Neuronal stem cell (in vitro differentiated cells): ENCODE results near the gene BACE2.

Experiments
- DNase-seq: peaks from one replicate; pipeline ENCODE4 v3.0.0-alpha.2; 2013; ENCODE audit warnings: low spot score
- H2AFZ ChIP-seq: one replicate; pipeline ENCODE4 v1.6.1; 2013; ENCODE audit warnings: mild to moderate bottlenecking, low read length, inconsistent platforms
- H2AK5ac ChIP-seq: 2 replicates; pipeline ENCODE4 v1.6.1; 2013; ENCODE audit warnings: low read depth, mild to moderate bottlenecking, inconsistent platforms, low read length, moderate library complexity, mixed read lengths
- H2BK120ac ChIP-seq: 2 replicates; pipeline ENCODE4 v1.6.1; 2013; ENCODE audit warnings: low read depth, mild to moderate bottlenecking, inconsistent platforms, low read length, moderate library complexity, mixed read lengths
- H2BK12ac ChIP-seq: one replicate; pipeline ENCODE4 v1.6.1; 2013; ENCODE audit warnings: low read length, inconsistent platforms
- H2BK15ac ChIP-seq: 2 replicates; pipeline ENCODE4 v1.6.1; 2013; ENCODE audit warnings: mild to moderate bottlenecking, low read length, inconsistent platforms, mixed read lengths
- H2BK5ac ChIP-seq: one replicate; pipeline ENCODE4 v1.6.1; 2013; ENCODE audit warnings: inconsistent platforms, mild to moderate bottlenecking, low read length, moderate library complexity
- H3K14ac ChIP-seq: one replicate; pipeline ENCODE4 v1.6.1; 2013; ENCODE audit warnings: low read length, inconsistent platforms
- H3K18ac ChIP-seq: 2 replicates; pipeline ENCODE4 v1.6.1; 2013; ENCODE audit warnings: low read length, inconsistent platforms
- H3K23ac ChIP-seq: 2 replicates; pipeline ENCODE4 v1.6.1; 2013; ENCODE audit warnings: low read depth, mild to moderate bottlenecking, mixed read lengths, low read length, inconsistent platforms; ENCODE audit not compliant: poor library complexity
- H3K27ac ChIP-seq: replicated peaks from 3 replicates; pipeline ENCODE4 v1.5.1; 2013; ENCODE audit warnings: low read length, inconsistent platforms
- H3K27me3 ChIP-seq, 3 experiments: 2 replicates each; pipeline ENCODE4 v1.6.1; 2013; ENCODE audit warnings: low read length in 3 of 3, mild to moderate bottlenecking in 2 of 3, inconsistent platforms in 1 of 3, low read depth in 1 of 3, mixed read lengths in 1 of 3, moderate library complexity in 1 of 3; ENCODE audit not compliant: control insufficient read depth in 3 of 3, insufficient read depth in 3 of 3
- H3K36me3 ChIP-seq, 2 donors: replicated peaks in 1 of 2; 2 replicates each; pipeline ENCODE4 v1.6.1; 2013; ENCODE audit warnings: low read length in 2 of 2; ENCODE audit not compliant: control insufficient read depth in 2 of 2, insufficient read depth in 2 of 2
- H3K4ac ChIP-seq: 2 replicates; pipeline ENCODE4 v1.6.1; 2013; ENCODE audit warnings: inconsistent platforms, mild to moderate bottlenecking, low read length, moderate library complexity
- H3K4me1 ChIP-seq, 2 donors: 1 replicate in 1 of 2; 2 replicates in 1 of 2; pipeline ENCODE4 v1.6.1; 2013; ENCODE audit warnings: low read length in 2 of 2, low read depth in 1 of 2; ENCODE audit not compliant: control insufficient read depth in 2 of 2, insufficient read depth in 1 of 2
- H3K4me2 ChIP-seq: one replicate; pipeline ENCODE4 v1.6.1; 2013; ENCODE audit warnings: mild to moderate bottlenecking, low read length, inconsistent platforms; ENCODE audit not compliant: insufficient read depth, poor library complexity, severe bottlenecking
- H3K4me3 ChIP-seq, 2 donors: 2 replicates each; pipeline ENCODE4 v1.5.1; 2013; ENCODE audit warnings: low read length in 2 of 2, mild to moderate bottlenecking in 2 of 2, inconsistent platforms in 1 of 2, moderate library complexity in 1 of 2
- H3K79me1 ChIP-seq: one replicate; pipeline ENCODE4 v1.6.1; 2013; ENCODE audit warnings: low read depth, mild to moderate bottlenecking, inconsistent platforms, low read length, moderate library complexity
- H3K9ac ChIP-seq: one replicate; pipeline ENCODE4 v1.6.1; 2013; ENCODE audit warnings: mild to moderate bottlenecking, low read depth, low read length, inconsistent platforms; ENCODE audit not compliant: poor library complexity
- H3K9me3 ChIP-seq, 2 donors: replicated peaks in 1 of 2; 2 replicates each; pipeline versions ENCODE3 to v1.6.1; 2013; ENCODE audit warnings: low read length in 2 of 2, mild to moderate bottlenecking in 2 of 2, inconsistent platforms in 1 of 2, low read depth in 1 of 2, mixed read lengths in 1 of 2, moderate library complexity in 1 of 2; ENCODE audit not compliant: control insufficient read depth in 2 of 2, insufficient read depth in 1 of 2
- H4K8ac ChIP-seq: one replicate; pipeline ENCODE4 v1.6.1; 2013; ENCODE audit warnings: low read depth, mild to moderate bottlenecking, inconsistent platforms, low read length, moderate library complexity
- H4K91ac ChIP-seq: one replicate; pipeline ENCODE4 v1.6.1; 2013; ENCODE audit warnings: low read length, low read depth, mild to moderate bottlenecking, inconsistent platforms; ENCODE audit not compliant: poor library complexity
- WGBS, 2 donors: extraction: QIAGEN DNeasy Blood & Tissue Kit; methylation state at CpG; one replicate each; pipeline ENCODE4 v1.1.7; 2013; ENCODE audit warnings: missing lambda C conversion rate in 2 of 2, mixed read lengths in 1 of 2; ENCODE audit not compliant: insufficient read length in 2 of 2, insufficient replicate concordance in 1 of 2; ENCODE audit errors: extremely low coverage in 2 of 2; 5-methylcytosine and 5-hydroxymethylcytosine counted together

BACE2 gene

GRCh38 chr21:41220208-41220733, 52.3 kb downstream of the BACE2 start:
- Histone ChIP-seq H2BK5ac (no peak overlapping the region), H4K8ac (no peak overlapping the region), H3K4me1 (peaks cover 0 to 2% of the 10 kb centered on the region in 2 donors), H3K23ac (no peak overlapping the region), H2BK120ac (no peak overlapping the region), H4K91ac (no peak overlapping the region), H3K27ac (no peak overlapping the region), H2AK5ac (no peak overlapping the region), H3K4me2 (no peak overlapping the region), H3K14ac (no peak overlapping the region), H3K79me1 (no peaks in the 10 kb centered on the region), H2AFZ (no peak overlapping the region), H3K27me3 (no peaks in the 10 kb centered on the region), H2BK12ac (no peak overlapping the region), H3K9me3 (no peaks in the 10 kb centered on the region), H3K18ac (no peak overlapping the region), H3K4me3 (no peak overlapping the region), H3K4ac (no peak overlapping the region), H3K36me3 (no peaks in the 10 kb centered on the region), H2BK15ac (no peak overlapping the region), H3K9ac (no peak overlapping the region)
- no CpG with 5 or more reads among the region's 8 CpGs for WGBS, 2 donors
- no peak for DNase-seq

GRCh38 chr21:41222247-41223068, 54.5 kb downstream of the BACE2 start:
- Histone ChIP-seq H2AK5ac (peak overlapping the region; percentile 92), H3K4me3 (no peak overlapping the region), H2AFZ (no peak overlapping the region), H3K4ac (peak overlapping the region; percentile 44), H3K4me1 (peaks cover 0 to under 1% of the 10 kb centered on the region in 2 donors), H3K14ac (peak overlapping the region; percentile 65), H3K23ac (peak overlapping the region; percentile 61), H3K18ac (peak overlapping the region; percentile 68), H2BK120ac (peak overlapping the region; percentile 51), H2BK15ac (peak overlapping the region; percentile 65), H3K27ac (no peak overlapping the region), H3K27me3 (no peaks in the 10 kb centered on the region), H3K9me3 (no peaks in the 10 kb centered on the region), H3K9ac (no peak overlapping the region), H4K8ac (no peak overlapping the region), H3K36me3 (no peaks in the 10 kb centered on the region), H2BK5ac (no peak overlapping the region), H2BK12ac (peak overlapping the region; percentile 14), H3K4me2 (no peak overlapping the region), H4K91ac (no peak overlapping the region), H3K79me1 (no peaks in the 10 kb centered on the region)
- DNase-seq: no peak
- no CpG with 5 or more reads among the region's 19 CpGs for WGBS, 2 donors

- Histone ChIP-seq H4K91ac (no peak overlapping the region), H3K9me3 (peaks cover 0 to 2% of the 10 kb centered on the region in 2 donors), H2AK5ac (peak overlapping the region; percentile 2), H2BK5ac (no peak overlapping the region), H2BK15ac (no peak overlapping the region), H3K4me1 (peaks cover 0 to 1% of the 10 kb centered on the region in 2 donors), H3K36me3 (no peaks in the 10 kb centered on the region), H3K79me1 (no peaks in the 10 kb centered on the region), H2BK120ac (no peak overlapping the region), H4K8ac (no peak overlapping the region), H3K14ac (no peak overlapping the region), H2BK12ac (no peak overlapping the region), H3K4ac (no peak overlapping the region), H2AFZ (no peak overlapping the region), H3K18ac (peak overlapping the region; percentile 45), H3K27me3 (no peaks in the 10 kb centered on the region), H3K4me3 (no peak overlapping the region), H3K27ac (no peak overlapping the region), H3K4me2 (no peak overlapping the region), H3K23ac (no peak overlapping the region), H3K9ac (no peak overlapping the region)
- no peak for DNase-seq
- no CpG with 5 or more reads among the region's 8 CpGs for WGBS, 2 donors
Observed at GRCh38 chr21:41226853-41227252, 58.9 kb downstream of the BACE2 start.

- no peak for DNase-seq
- Histone ChIP-seq H2AFZ (no peak overlapping the region), H3K18ac (no peak overlapping the region), H3K4ac (no peak overlapping the region), H2BK12ac (no peak overlapping the region), H3K4me3 (no peak overlapping the region), H2BK15ac (no peak overlapping the region), H2BK5ac (no peak overlapping the region), H4K8ac (no peak overlapping the region), H4K91ac (no peak overlapping the region), H3K4me2 (no peak overlapping the region), H3K23ac (no peak overlapping the region), H3K27me3 (no peaks in the 10 kb centered on the region), H2BK120ac (no peak overlapping the region), H2AK5ac (no peak overlapping the region), H3K9ac (no peak overlapping the region), H3K4me1 (peaks cover 0 to 1% of the 10 kb centered on the region in 2 donors), H3K79me1 (no peaks in the 10 kb centered on the region), H3K27ac (no peak overlapping the region), H3K14ac (no peak overlapping the region), H3K9me3 (peaks cover 0 to 2% of the 10 kb centered on the region in 2 donors), H3K36me3 (no peaks in the 10 kb centered on the region)
- WGBS, 2 donors: no CpG with 5 or more reads among the region's 9 CpGs
Observed at GRCh38 chr21:41227357-41228005, 59.5 kb downstream of the BACE2 start.
